ENCODE results near the gene TRAPPC13. TPM values are rescaled to one million over a fixed set of nuclear protein-coding genes. Genes with fewer than 3 reads are reported as not detected.

Gene TRAPPC13
- total RNA-seq, 1 experiment from 2014 or later, result 42.8 TPM

- no peak for DNase-seq (ENCODE audit: low read depth)
Observed at GRCh38 chr5:65682148-65682547, 57.3 kb downstream of the TRAPPC13 start.

GRCh38 chr5:65693121-65693520 lies 68.3 kb downstream of the TRAPPC13 start:
- no peak for DNase-seq (ENCODE audit: low read depth)

GRCh38 chr5:65695162-65695755 lies 70.4 kb downstream of the TRAPPC13 start:
- no peak for DNase-seq (ENCODE audit: low read depth)

DNA sequence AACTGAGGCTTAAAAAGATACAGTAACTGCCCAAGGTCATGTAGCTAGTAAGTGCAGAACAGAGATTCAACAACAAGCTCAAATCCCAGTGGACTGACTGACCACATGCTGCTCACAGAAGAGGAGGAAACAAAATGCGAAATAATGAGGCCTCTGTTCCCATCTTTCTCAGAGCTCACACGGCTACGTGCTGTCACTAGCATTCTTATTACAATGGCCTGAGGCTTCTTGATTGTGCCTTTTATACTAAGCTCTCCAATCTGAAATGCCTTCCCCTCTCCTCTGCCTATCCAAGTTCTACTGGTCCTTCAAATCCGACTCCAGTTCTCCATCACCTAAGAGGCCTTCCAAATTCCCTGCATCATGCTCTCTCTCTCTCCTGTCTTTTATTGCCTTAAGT lies 71.1 kb downstream of the TRAPPC13 start:
- peak; percentile 6 for DNase-seq (ENCODE audit: low read depth)

- DNase-seq (ENCODE audit: low read depth), result no peak
Observed at GRCh38 chr5:65696892-65697291, 72.1 kb downstream of the TRAPPC13 start.

DNA sequence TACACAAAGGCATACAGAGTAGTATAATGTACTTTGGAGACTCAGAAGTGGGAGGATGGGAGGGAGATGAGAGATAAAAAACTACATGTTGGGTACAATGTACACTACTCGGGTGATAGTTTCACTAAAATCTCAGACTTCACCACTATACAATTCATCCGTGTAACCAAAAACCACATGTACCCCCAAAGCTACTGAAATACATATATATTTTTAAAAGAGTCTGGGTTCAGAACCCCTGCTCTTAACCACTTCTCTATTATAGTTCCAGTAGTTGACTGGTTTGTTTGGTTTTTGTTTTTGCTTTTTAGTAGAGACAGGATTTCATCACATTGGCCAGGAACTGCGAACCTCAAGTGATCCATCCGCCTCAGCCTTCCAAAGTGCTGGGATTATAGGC lies 74.5 kb downstream of the TRAPPC13 start:
- DNase-seq (ENCODE audit: low read depth), result no peak

- no peak for DNase-seq (ENCODE audit: low read depth)
Observed at GRCh38 chr5:65702036-65702435, 77.2 kb downstream of the TRAPPC13 start.

DNA sequence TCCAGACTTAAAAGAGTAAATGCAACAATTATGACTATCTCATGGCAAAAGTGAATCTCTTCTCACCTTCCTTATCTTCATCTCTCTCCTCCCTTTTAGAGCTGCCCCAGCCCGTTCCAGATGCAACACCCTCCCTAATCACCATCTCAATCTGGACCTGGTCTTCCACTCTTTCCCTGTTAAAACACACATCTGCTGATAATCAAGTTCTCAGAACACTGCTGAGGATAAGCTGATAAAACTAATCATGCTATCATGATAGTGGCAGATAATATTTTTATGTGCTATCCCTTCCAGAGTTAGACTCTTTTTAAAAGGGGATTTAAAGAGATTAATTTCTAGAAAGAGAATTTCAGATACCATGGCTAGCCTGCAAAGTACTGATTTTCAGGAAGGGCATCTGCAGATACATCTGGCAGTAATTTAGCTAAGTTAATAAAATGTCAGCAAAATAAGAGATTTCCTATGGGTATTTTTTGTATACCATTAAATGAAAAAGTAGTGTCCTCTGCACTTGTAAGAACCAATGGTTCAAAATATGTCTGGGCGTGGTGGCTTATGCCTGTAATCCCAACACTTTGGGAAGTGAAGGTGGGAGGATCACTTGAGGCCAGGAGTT lies 79.9 kb downstream of the TRAPPC13 start:
- no peak for DNase-seq (ENCODE audit: low read depth)

- DNase-seq (ENCODE audit: low read depth), result no peak
Observed at GRCh38 chr5:65707663-65708062, 82.8 kb downstream of the TRAPPC13 start.

DNA sequence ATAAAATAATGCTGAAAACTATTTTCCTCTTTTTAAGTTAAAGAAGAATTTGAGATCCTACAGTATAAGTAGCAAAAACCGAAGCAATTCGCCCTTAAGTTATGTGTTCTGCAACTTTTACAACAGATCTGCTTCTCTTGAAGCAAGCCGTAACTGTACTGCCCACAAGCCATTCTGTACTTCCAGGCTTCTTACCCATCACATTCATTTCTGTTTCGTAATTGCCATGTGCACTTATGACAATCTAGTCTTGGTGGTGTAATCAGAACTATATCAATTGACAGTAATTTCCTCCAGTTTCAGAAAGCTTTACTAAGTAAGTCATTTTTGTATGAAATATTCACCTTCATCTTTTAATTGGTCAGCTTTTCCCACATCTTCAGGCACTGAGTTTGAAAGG lies 83.3 kb downstream of the TRAPPC13 start:
- no peak for DNase-seq (ENCODE audit: low read depth)

Other genes with a start within 250 kb of the TRAPPC13 start
- 10.3 and 14.3 TPM in 2 replicates for gene ADAMTS6, start 143.1 kb upstream of the TRAPPC13 start, total RNA-seq (2014; rRNA removed; shearing (Covaris generic))
- gene CENPK, start 61.9 kb upstream of the TRAPPC13 start, total RNA-seq (2014; rRNA removed; shearing (Covaris generic)), result 51.2 and 65.5 TPM in 2 replicates
- gene PPWD1, start 61.7 kb upstream of the TRAPPC13 start, total RNA-seq (2014; rRNA removed; shearing (Covaris generic)), result 26.7 and 27.5 TPM in 2 replicates
- gene TRIM23, start 694 bp upstream of the TRAPPC13 start, total RNA-seq (2014; rRNA removed; shearing (Covaris generic)), result 14.9 and 20.5 TPM in 2 replicates
- gene SHLD3, start within 50 bp of the TRAPPC13 start, total RNA-seq (2014; rRNA removed; shearing (Covaris generic)), result 6.2 and 6.4 TPM in 2 replicates
- gene SGTB, start 97.1 kb downstream of the TRAPPC13 start, total RNA-seq (2014; rRNA removed; shearing (Covaris generic)), result 7.7 and 9.0 TPM in 2 replicates
- gene NLN, start 97.2 kb downstream of the TRAPPC13 start, total RNA-seq (2014; rRNA removed; shearing (Covaris generic)), result 22.6 and 24.6 TPM in 2 replicates